HepG2 (cell line): ENCODE results near the gene STX1B. TPM values are rescaled to one million over a fixed set of nuclear protein-coding genes. Genes with fewer than 3 reads are reported as not detected.
A peak's percentile ranks its signal among the peaks of the same experiment; 100 is the strongest.

Source experiments
- ATAC-seq: fragments of 200-7000 bp; cut with Tn5 transposase; 3 replicates; pipeline ENCODE4 v1.9.1; 2020; ENCODE audit warnings: mild to moderate bottlenecking, moderate library complexity
- BruUV-seq: library from RNA; stranded (reverse); fragments of 400-500 nt; replicated peaks from 2 replicates; lab custom pipeline; 2021; lab: Mats Ljungman, UMichigan
- CTCF ChIA-PET: fragments of 300-600 bp; formaldehyde crosslinking; extraction: SDS; loops from one replicate; lab custom pipeline; 2021; ENCODE audit warnings: low total read pairs, inconsistent platforms, low intra/inter-chr PET ratio; lab: Yijun Ruan, JAX
- POLR2A ChIA-PET: fragments of 350-600 bp; sonication (Branson Sonifier 250); formaldehyde crosslinking; loops from one replicate; lab custom pipeline; 2020; ENCODE audit warnings: antibody characterized with exemption, inconsistent platforms; lab: Yijun Ruan, JAX
- DNase-seq: peaks from one replicate; pipeline ENCODE4 v3.0.0-alpha.2; 2015; ENCODE audit warnings: low spot score
- FAIRE-seq: peaks from 3 replicates; lab custom pipeline; 2011; peaks lifted over from hg19 to GRCh38; lab: Jason Lieb, UNC
- H2AFZ ChIP-seq: one replicate; pipeline ENCODE4 v1.6.1; 2011; ENCODE audit warnings: low read length, inconsistent platforms
- H3K27ac ChIP-seq: fragments of 300-600 bp; 3 replicates; pipeline ENCODE4 v1.8.0; 2011; ENCODE audit warnings: mixed run types, mild to moderate bottlenecking, mixed read lengths, low read length, inconsistent platforms; ENCODE audit not compliant: insufficient read depth; ENCODE audit errors: extremely low read length
- H3K27me3 ChIP-seq, 2 experiments: fragments of 200-600 bp in 1 of 2; 2 replicates in 1 of 2; 3 replicates in 1 of 2; pipeline versions ENCODE4 v1.6.0 to v1.8.0; 2011; ENCODE audit warnings: low read length in 2 of 2, mild to moderate bottlenecking in 2 of 2, moderate library complexity in 2 of 2, inconsistent platforms in 1 of 2; ENCODE audit not compliant: insufficient read depth in 2 of 2, control insufficient read depth in 1 of 2
- H3K36me3 ChIP-seq, 2 experiments: fragments of 200-600 bp in 1 of 2; replicated peaks in 1 of 2; 2 replicates in 1 of 2; 3 replicates in 1 of 2; pipeline versions ENCODE4 v1.5.1 to v1.8.0; 2011; ENCODE audit warnings: low read length in 2 of 2, inconsistent platforms in 1 of 2; ENCODE audit not compliant: insufficient read depth in 2 of 2, control insufficient read depth in 1 of 2
- H3K4me1 ChIP-seq: 2 replicates; pipeline ENCODE4 v1.5.1; 2012; ENCODE audit warnings: low read length, inconsistent platforms; ENCODE audit not compliant: insufficient read depth
- H3K4me2 ChIP-seq: 2 replicates; pipeline ENCODE4 v1.6.0; 2011; ENCODE audit warnings: low read depth, low read length, inconsistent platforms
- H3K4me3 ChIP-seq, 3 experiments: fragments of 200-600 bp in 1 of 3; sonication (generic), shearing (Covaris generic) in 1 of 3; replicated peaks in 1 of 3; 2 replicates each; pipeline ENCODE4 v1.5.1; 2011 to 2016; ENCODE audit warnings: low read length in 3 of 3, inconsistent platforms in 2 of 3, low read depth in 2 of 3, mild to moderate bottlenecking in 2 of 3, control low read depth in 1 of 3, mixed read lengths in 1 of 3; ENCODE audit not compliant: insufficient read depth in 1 of 3
- H3K79me2 ChIP-seq: one replicate; pipeline ENCODE4 v1.6.1; 2011; ENCODE audit warnings: low read length, inconsistent platforms; ENCODE audit not compliant: insufficient read depth
- H3K9ac ChIP-seq: 2 replicates; pipeline ENCODE4 v1.6.0; 2011; ENCODE audit warnings: mild to moderate bottlenecking, low read depth, low read length, inconsistent platforms; ENCODE audit not compliant: insufficient read depth
- H3K9me3 ChIP-seq: 2 replicates; pipeline ENCODE4 v1.5.1; 2012; ENCODE audit warnings: mild to moderate bottlenecking, low read length
- H4K20me1 ChIP-seq: 2 replicates; pipeline ENCODE4 v1.6.0; 2011; ENCODE audit warnings: inconsistent platforms, mild to moderate bottlenecking, low read length, moderate library complexity; ENCODE audit not compliant: insufficient read depth
- BCLAF1 ChIP-seq: fragments of 450-650 bp; IDR thresholded peaks from 2 replicates; pipeline ENCODE4 v1.6.1; 2017; ENCODE audit warnings: mild to moderate bottlenecking
- DNMT1 ChIP-seq: sonication (generic); formaldehyde crosslinking; IDR thresholded peaks from 2 replicates; pipeline ENCODE4 v1.5.1; 2020; ENCODE audit warnings: mild to moderate bottlenecking, missing genetic modification reagents
- EHMT2 ChIP-seq: fragments of 200-600 bp; sonication (generic); IDR thresholded peaks from 2 replicates; pipeline ENCODE4 v1.7.0; 2017; ENCODE audit warnings: antibody characterized with exemption, low read depth, low read length, borderline replicate concordance
- ETV6 ChIP-seq: sonication (generic); formaldehyde crosslinking; conservative IDR thresholded peaks from 2 replicates; pipeline ENCODE4 v1.4.0; 2020; ENCODE audit warnings: missing genetic modification reagents
- FOXK2 ChIP-seq: fragments of 450-650 bp; IDR thresholded peaks from 2 replicates; pipeline ENCODE4 v1.6.1; 2016
- FOXM1 ChIP-seq: sonication (generic); formaldehyde crosslinking; IDR thresholded peaks from 2 replicates; pipeline ENCODE4 v1.5.0; 2020; ENCODE audit warnings: missing genetic modification reagents
- HES4 ChIP-seq: sonication (generic); formaldehyde crosslinking; IDR thresholded peaks from 2 replicates; pipeline ENCODE4 v1.9.0; 2021; ENCODE audit warnings: mild to moderate bottlenecking, missing genetic modification reagents, borderline replicate concordance
- HNRNPL ChIP-seq: fragments of 200-400 bp; formaldehyde crosslinking; IDR thresholded peaks from 2 replicates; pipeline ENCODE4 v1.6.1; 2017; ENCODE audit warnings: mild to moderate bottlenecking, low read depth, low read length
- HOXD1 ChIP-seq: sonication (generic); formaldehyde crosslinking; IDR thresholded peaks from 2 replicates; pipeline ENCODE4 v1.5.0; 2020; ENCODE audit warnings: missing genetic modification reagents
- KDM1A ChIP-seq: IDR thresholded peaks from 2 replicates; pipeline ENCODE4 v1.6.1; 2016; ENCODE audit warnings: missing compliant biosample characterization
- NFYC ChIP-seq: IDR thresholded peaks from 2 replicates; pipeline ENCODE4 v1.6.1; 2016; ENCODE audit warnings: missing genetic modification reagents, missing compliant biosample characterization
- RCOR2 ChIP-seq: IDR thresholded peaks from 2 replicates; pipeline ENCODE4 v1.6.1; 2016; ENCODE audit warnings: missing biosample characterization, missing genetic modification reagents
- RFX5 ChIP-seq: IDR thresholded peaks from 2 replicates; pipeline ENCODE4 v1.6.1; 2011; ENCODE audit warnings: low read depth, low read length, improper control_type of control experiment
- SAFB2 ChIP-seq: sonication (generic); formaldehyde crosslinking; IDR thresholded peaks from 2 replicates; pipeline ENCODE4 v1.5.1; 2020; ENCODE audit warnings: missing genetic modification reagents, low read depth, mild to moderate bottlenecking, borderline replicate concordance
- SKI ChIP-seq: fragments of 450-650 bp; IDR thresholded peaks from one replicate; pipeline ENCODE4 v1.6.1; 2018; ENCODE audit warnings: mild to moderate bottlenecking; ENCODE audit not compliant: partially characterized antibody
- SMARCC2 ChIP-seq: fragments of 450-650 bp; IDR thresholded peaks from 2 replicates; pipeline ENCODE4 v1.6.1; 2017; ENCODE audit warnings: antibody characterized with exemption, mild to moderate bottlenecking
- ZBTB7B ChIP-seq: sonication (generic); formaldehyde crosslinking; IDR thresholded peaks from 2 replicates; pipeline ENCODE4 v1.4.0; 2020; ENCODE audit warnings: missing genetic modification reagents
- ZNF17 ChIP-seq: sonication (generic); formaldehyde crosslinking; IDR thresholded peaks from 2 replicates; pipeline ENCODE4 v1.5.0; 2020; ENCODE audit warnings: mild to moderate bottlenecking, missing genetic modification reagents
- ZNF335 ChIP-seq: sonication (generic); formaldehyde crosslinking; IDR thresholded peaks from 2 replicates; pipeline ENCODE4 v1.4.0; 2020; ENCODE audit warnings: missing genetic modification reagents
- ZNF343 ChIP-seq: sonication (generic); formaldehyde crosslinking; IDR thresholded peaks from 2 replicates; pipeline ENCODE4 v1.4.0; 2020; ENCODE audit warnings: mild to moderate bottlenecking, missing genetic modification reagents
- ZNF768 ChIP-seq: sonication (generic); formaldehyde crosslinking; IDR thresholded peaks from 2 replicates; pipeline ENCODE4 v1.4.0; 2020; ENCODE audit warnings: missing genetic modification reagents
- WGBS: methylation state at CpG from one replicate; pipeline ENCODE4 v1.1.6; 2017; ENCODE audit warnings: low lambda C conversion rate; 5-methylcytosine and 5-hydroxymethylcytosine counted together
- in situ Hi-C: cut with HindIII; loops from 2 replicates; pipeline ENCODE4 v1.10.0; 2017; ENCODE audit warnings: low pct_unique_long_range_greater_than_20kb; ENCODE audit not compliant: extremely low pct_ligation_motif_present
- intact Hi-C: fragments of 100-400 bp; cut with micrococcal nuclease; formaldehyde crosslinking; loops from one replicate; pipeline ENCODE4 v1.10.0; 2022; ENCODE audit not compliant: unreplicated experiment
- polyA plus RNA-seq, 8 experiments: library from polyadenylated mRNA; depleted of rRNA in 3 of 8; stranded (reverse) in 7 of 8; unstranded in 1 of 8; fragments of >200 nt; fragmentation: Illumina TruSeq in 4 of 8; extraction: Trizol in 4 of 8; gene quantifications; 2 replicates each; pipeline versions ENCODE4 v1.2.1 to v1.2.3, GENCODE V29; 2011 to 2016; ENCODE audit warnings: low read depth in 4 of 8, missing spikeins in 1 of 8, mixed read lengths in 1 of 8; ENCODE audit not compliant: insufficient read depth in 1 of 8
- total RNA-seq, 5 experiments: library from RNA; depleted of rRNA; stranded (reverse); fragments of >200 nt; fragmentation: Illumina TruSeq; extraction: Trizol; gene quantifications; 2 replicates each; pipeline ENCODE4 v1.2.3, GENCODE V29; 2016; ENCODE audit warnings: low read depth in 1 of 5

STX1B gene
- total and polyA plus RNA-seq, 2 of the 13 experiments (the other 11 are each of a cell fraction or from before 2014, with no cell fraction given), result 2.1 to 3.0 TPM

- Histone ChIP-seq H3K27me3 (peaks cover 6 to 32% of the 10 kb centered on the region in 2 experiments), H3K36me3 (no peaks in the 10 kb centered on the region), H3K79me2 (no peaks in the 10 kb centered on the region), H4K20me1 (no peaks in the 10 kb centered on the region), H3K9me3 (no peaks in the 10 kb centered on the region), H3K4me1 (peaks cover 54% of the 10 kb centered on the region), H3K4me2 (no peak overlapping the region), H3K9ac (no peak overlapping the region), H3K27ac (no peak overlapping the region), H3K4me3 (no peak overlapping the region), H2AFZ (no peak overlapping the region)
- ChIA-PET POLR2A (no interaction called here), CTCF (no interaction called here)
- TF ChIP-seq HES4 (CRISPR knock-in tag) (no peak), ZNF768 (CRISPR knock-in tag) (peak; percentile 93), FOXM1 (no peak), ZNF17 (no peak), ZNF335 (CRISPR knock-in tag) (no peak), ZNF343 (no peak), DNMT1 (CRISPR knock-in tag) (no peak), RFX5 (no peak)
- in situ Hi-C loops, result no loop called here
- BruUV-seq, result no TSS peak
- ATAC-seq, result no peak
- FAIRE-seq, result no peak
- intact Hi-C loops, result no loop called here
- no peak for DNase-seq
- 40% methylated on average over 6 of the region's 6 CpGs for WGBS
Observed at GRCh38 chr16:31007684-31008083, 2.8 kb downstream of the STX1B start.

GRCh38 chr16:31006589-31006988, 3.8 kb downstream of the STX1B start:
- H2AFZ ChIP-seq, result no peak overlapping the region
- no peak for ATAC-seq
- FAIRE-seq, result no peak
- 56% methylated on average over 8 of the region's 8 CpGs for WGBS
- in situ Hi-C loops, result no loop called here
- no TSS peak for BruUV-seq
- intact Hi-C loops, result no loop called here
- H3K79me2 ChIP-seq, result no peaks in the 10 kb centered on the region
- H3K4me2 ChIP-seq, result no peak overlapping the region
- ChIA-PET CTCF (no interaction called here), POLR2A (interaction anchor here (1.9 kb wide), 1 partner anchor 10 kb away, joined by 5 read pairs; no protein-coding TSS in a partner anchor)
- no peak for DNase-seq
- no peaks in the 10 kb centered on the region for H3K36me3 ChIP-seq
- no peaks in the 10 kb centered on the region for H4K20me1 ChIP-seq
- no peak overlapping the region for H3K9ac ChIP-seq
- no peak overlapping the region for H3K27ac ChIP-seq
- H3K27me3 ChIP-seq, result peaks cover 6 to 23% of the 10 kb centered on the region in 2 experiments
- H3K4me1 ChIP-seq, result peaks cover 65% of the 10 kb centered on the region
- no peaks in the 10 kb centered on the region for H3K9me3 ChIP-seq
- H3K4me3 ChIP-seq, result no peak overlapping the region
- TF ChIP-seq HOXD1 (CRISPR knock-in tag) (no peak), EHMT2 (no peak), RCOR2 (0 out of 2 replicates have a peak, but pooled peaks have one; percentile 53), ZNF768 (CRISPR knock-in tag) (peak; percentile 79), BCLAF1 (no peak), ETV6 (CRISPR knock-in tag) (no peak), FOXK2 (no peak), ZBTB7B (no peak), NFYC (no peak), SAFB2 (CRISPR knock-in tag) (no peak), KDM1A (CRISPR knock-in tag) (peak; percentile 75), SKI (peak; percentile 4), HNRNPL (no peak), SMARCC2 (no peak)
